ENCODE data around the gene GPR55.

Gene GPR55

DNA sequence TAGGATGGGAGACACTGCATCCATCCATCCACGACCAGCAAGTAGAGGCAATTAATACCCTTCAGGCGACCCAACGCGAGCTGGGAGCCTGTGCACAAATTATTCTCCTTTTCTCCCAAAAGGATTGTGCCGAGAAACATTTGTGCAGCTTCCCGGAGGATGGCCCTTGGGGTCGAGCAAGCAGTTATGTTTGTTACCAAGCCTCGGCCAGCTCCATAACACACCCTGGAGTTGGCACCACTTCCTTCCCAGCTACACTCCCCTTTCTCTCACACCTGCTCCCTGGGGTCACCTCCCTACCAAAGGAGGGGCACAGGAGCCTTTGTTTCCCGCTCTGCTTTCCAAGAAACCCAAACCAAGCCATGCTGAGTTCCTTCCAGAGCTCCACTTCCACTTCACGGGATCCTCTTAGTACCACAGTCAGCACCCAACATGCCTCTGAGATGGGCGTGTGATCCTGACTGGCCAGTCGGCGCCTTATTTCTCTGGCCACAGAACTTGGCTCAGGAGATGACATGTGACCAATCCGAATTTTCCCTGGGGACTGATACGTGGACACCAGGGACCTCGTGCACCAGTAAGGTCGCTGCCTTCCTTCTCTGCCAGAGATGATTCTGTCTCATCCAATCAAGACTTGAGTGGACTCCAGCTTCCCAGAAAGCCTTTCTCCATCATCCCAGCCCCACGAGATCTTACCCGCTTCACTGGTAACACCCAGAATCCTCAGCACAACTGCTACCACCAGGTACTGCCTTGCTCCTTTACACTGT lies 28.5 kb downstream of the GPR55 start:
- H4K20me1 ChIP-seq (ENCODE audit: insufficient read depth, low read length), result no peaks in the 10 kb centered on the region
- no peak overlapping the region for H3K27ac ChIP-seq (ENCODE audit: low read length)
- H3F3A ChIP-seq (ENCODE audit: insufficient read depth, low read length), result peaks cover 25% of the 10 kb centered on the region
- no peak for DNase-seq
- peaks cover 42% of the 10 kb centered on the region for H3K4me1 ChIP-seq (ENCODE audit: low read length)
- H2AFZ ChIP-seq (ENCODE audit: low read length), result no peak overlapping the region
- no peaks in the 10 kb centered on the region for H3K9me2 ChIP-seq (replicated peaks; ENCODE audit: insufficient read depth, low read length)
- H3K36me3 ChIP-seq (replicated peaks; ENCODE audit: insufficient read depth, low read length), result no peaks in the 10 kb centered on the region
- no peaks in the 10 kb centered on the region for H3K27me3 ChIP-seq (replicated peaks; ENCODE audit: insufficient read depth, low read length)
- no peaks in the 10 kb centered on the region for H3K9me3 ChIP-seq (replicated peaks; ENCODE audit: insufficient read depth, low read length)
- H3K4me2 ChIP-seq (ENCODE audit: low read depth, low read length), result no peak overlapping the region
- H3K4me3 ChIP-seq (ENCODE audit: low read length), result no peak overlapping the region
- TF ChIP-seq EZH2 (optimal IDR thresholded peaks at IDR 0.05; ENCODE audit: low read depth, low read length), result no peak
- no peak for TF ChIP-seq EZH2phosphoT487 (IDR thresholded peaks at IDR 0.05; ENCODE audit: low read length)
- TF ChIP-seq, protein P1, sequence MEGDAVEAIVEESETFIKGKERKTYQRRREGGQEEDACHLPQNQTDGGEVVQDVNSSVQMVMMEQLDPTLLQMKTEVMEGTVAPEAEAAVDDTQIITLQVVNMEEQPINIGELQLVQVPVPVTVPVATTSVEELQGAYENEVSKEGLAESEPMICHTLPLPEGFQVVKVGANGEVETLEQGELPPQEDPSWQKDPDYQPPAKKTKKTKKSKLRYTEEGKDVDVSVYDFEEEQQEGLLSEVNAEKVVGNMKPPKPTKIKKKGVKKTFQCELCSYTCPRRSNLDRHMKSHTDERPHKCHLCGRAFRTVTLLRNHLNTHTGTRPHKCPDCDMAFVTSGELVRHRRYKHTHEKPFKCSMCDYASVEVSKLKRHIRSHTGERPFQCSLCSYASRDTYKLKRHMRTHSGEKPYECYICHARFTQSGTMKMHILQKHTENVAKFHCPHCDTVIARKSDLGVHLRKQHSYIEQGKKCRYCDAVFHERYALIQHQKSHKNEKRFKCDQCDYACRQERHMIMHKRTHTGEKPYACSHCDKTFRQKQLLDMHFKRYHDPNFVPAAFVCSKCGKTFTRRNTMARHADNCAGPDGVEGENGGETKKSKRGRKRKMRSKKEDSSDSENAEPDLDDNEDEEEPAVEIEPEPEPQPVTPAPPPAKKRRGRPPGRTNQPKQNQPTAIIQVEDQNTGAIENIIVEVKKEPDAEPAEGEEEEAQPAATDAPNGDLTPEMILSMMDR (IDR thresholded peaks at IDR 0.05; ENCODE audit: low read length), result no peak
- peaks cover 11% of the 10 kb centered on the region for H3K79me2 ChIP-seq (ENCODE audit: low read length)
- no peak overlapping the region for H3K9ac ChIP-seq (ENCODE audit: low read length)

DNA sequence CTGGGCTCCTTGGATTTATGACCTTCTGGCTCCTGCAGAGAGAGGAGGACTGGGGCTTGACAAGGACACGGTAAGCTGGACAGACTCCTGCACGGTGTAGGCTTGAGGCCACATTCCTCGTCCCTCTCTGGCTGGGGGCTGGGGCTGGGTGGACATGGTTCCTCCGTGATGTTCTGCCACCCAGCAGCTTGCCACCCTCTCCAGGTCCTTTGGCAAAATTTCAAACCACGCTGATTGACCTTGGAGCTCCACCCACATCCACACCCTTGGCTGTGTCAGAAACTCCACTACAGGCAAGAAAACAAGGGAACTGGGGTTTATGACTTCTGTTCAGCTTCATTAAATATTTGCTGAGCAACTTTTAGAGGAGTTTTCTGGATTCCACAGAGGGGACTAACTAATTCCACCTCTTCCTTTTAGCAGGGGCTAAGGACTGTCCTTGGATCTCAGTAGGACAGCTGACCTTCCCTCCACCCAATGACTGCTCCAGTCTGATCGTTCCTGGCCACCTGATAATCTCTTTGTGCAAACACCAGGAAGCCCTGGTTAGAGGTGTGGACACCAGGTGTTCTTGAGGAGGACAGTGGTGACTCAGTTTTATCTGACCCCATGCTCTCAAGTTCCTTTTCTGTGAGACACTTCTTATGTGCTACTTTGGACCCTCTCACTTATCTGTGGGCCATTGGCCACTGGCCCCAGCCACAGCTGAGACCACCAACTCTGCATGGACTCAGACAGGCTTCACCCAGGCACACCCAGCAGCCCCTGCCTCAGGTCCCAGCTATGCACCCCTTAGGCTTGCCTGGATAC lies 29.3 kb downstream of the GPR55 start:
- 0 out of 2 replicates have a peak overlapping the region, but pooled peaks have one; percentile 31 for H2AFZ ChIP-seq (ENCODE audit: low read length)
- TF ChIP-seq EZH2phosphoT487 (IDR thresholded peaks at IDR 0.05; ENCODE audit: low read length) (no peak), EZH2 (optimal IDR thresholded peaks at IDR 0.05; ENCODE audit: low read depth, low read length) (no peak)
- TF ChIP-seq, protein P1 (IDR thresholded peaks at IDR 0.05; ENCODE audit: low read length), result no peak
- H3K27me3 ChIP-seq (replicated peaks; ENCODE audit: insufficient read depth, low read length), result no peaks in the 10 kb centered on the region
- H3K4me2 ChIP-seq (ENCODE audit: low read depth, low read length), result no peak overlapping the region
- peaks cover 50% of the 10 kb centered on the region for H3K4me1 ChIP-seq (ENCODE audit: low read length)
- H3K27ac ChIP-seq (ENCODE audit: low read length), result no peak overlapping the region
- H3K9ac ChIP-seq (ENCODE audit: low read length), result no peak overlapping the region
- H3K9me3 ChIP-seq (replicated peaks; ENCODE audit: insufficient read depth, low read length), result no peaks in the 10 kb centered on the region
- H3K36me3 ChIP-seq (replicated peaks; ENCODE audit: insufficient read depth, low read length), result no peaks in the 10 kb centered on the region
- H3K9me2 ChIP-seq (replicated peaks; ENCODE audit: insufficient read depth, low read length), result no peaks in the 10 kb centered on the region
- H3K79me2 ChIP-seq (ENCODE audit: low read length), result peaks cover 11% of the 10 kb centered on the region
- no peaks in the 10 kb centered on the region for H4K20me1 ChIP-seq (ENCODE audit: insufficient read depth, low read length)
- H3F3A ChIP-seq (ENCODE audit: insufficient read depth, low read length), result peaks cover 33% of the 10 kb centered on the region
- H3K4me3 ChIP-seq (ENCODE audit: low read length), result no peak overlapping the region
- no peak for DNase-seq

DNA sequence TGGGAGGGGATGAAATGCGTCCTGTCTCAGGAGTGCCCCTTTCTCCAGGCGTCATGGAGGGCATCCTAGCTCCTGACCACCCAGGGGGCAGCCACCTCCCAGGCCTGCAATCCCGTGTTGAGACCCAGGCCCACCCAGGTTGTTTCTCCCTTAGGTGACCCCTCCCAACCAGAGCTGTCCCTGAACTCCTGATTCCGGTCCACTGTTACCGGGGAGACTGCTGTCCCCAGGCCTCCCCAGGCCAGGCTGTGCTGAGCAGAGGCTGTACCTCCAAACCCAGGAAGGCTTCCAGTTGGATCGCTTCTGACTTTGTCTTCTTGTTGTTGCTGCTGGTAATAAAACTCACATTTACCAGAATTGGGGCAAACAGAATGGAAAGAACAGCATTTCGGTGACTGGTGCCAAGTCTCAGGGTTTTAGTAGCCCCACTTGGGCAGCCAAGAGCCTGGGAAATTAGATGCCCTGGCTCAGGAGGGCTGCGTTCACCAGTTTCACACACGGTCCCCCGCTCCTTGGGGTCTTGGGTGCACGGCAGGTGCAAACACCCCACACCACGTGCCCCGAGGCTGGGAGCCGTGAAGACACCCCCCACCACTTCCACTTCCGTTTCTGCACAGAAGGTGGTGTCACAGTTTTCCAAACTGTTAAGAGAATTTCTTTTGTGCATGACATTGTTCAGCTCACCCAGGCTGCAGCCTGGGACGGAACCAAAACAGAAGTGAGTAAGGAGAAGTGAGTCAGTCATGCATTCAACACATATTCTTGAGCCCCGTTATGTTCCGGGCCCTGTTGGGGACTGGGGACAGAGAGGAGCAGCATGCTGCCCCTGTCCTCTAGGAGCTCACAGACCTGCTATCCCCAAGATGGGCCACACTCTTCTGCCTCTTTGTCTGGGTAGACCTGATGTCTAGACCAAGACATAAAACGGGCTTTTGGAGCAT lies 30.9 kb downstream of the GPR55 start:
- H3K27me3 ChIP-seq (replicated peaks; ENCODE audit: insufficient read depth, low read length), result no peaks in the 10 kb centered on the region
- peaks cover 54% of the 10 kb centered on the region for H3K4me1 ChIP-seq (ENCODE audit: low read length)
- H4K20me1 ChIP-seq (ENCODE audit: insufficient read depth, low read length), result no peaks in the 10 kb centered on the region
- H3K79me2 ChIP-seq (ENCODE audit: low read length), result peaks cover 11% of the 10 kb centered on the region
- no peak for TF ChIP-seq EZH2 (optimal IDR thresholded peaks at IDR 0.05; ENCODE audit: low read depth, low read length)
- TF ChIP-seq, protein P1 (IDR thresholded peaks at IDR 0.05; ENCODE audit: low read length), result no peak
- no peak for TF ChIP-seq EZH2phosphoT487 (IDR thresholded peaks at IDR 0.05; ENCODE audit: low read length)
- peak overlapping the region; percentile 43 for H2AFZ ChIP-seq (ENCODE audit: low read length)
- peak overlapping the region; percentile 92 for H3K27ac ChIP-seq (ENCODE audit: low read length)
- peak overlapping the region; percentile 84 for H3K4me2 ChIP-seq (ENCODE audit: low read depth, low read length)
- peak overlapping the region; percentile 55 for H3K9ac ChIP-seq (ENCODE audit: low read length)
- peak; percentile 59 for DNase-seq
- peaks cover 36% of the 10 kb centered on the region for H3F3A ChIP-seq (ENCODE audit: insufficient read depth, low read length)
- peak overlapping the region; percentile 34 for H3K4me3 ChIP-seq (ENCODE audit: low read length)
- H3K9me3 ChIP-seq (replicated peaks; ENCODE audit: insufficient read depth, low read length), result no peaks in the 10 kb centered on the region
- H3K36me3 ChIP-seq (replicated peaks; ENCODE audit: insufficient read depth, low read length), result no peaks in the 10 kb centered on the region
- no peaks in the 10 kb centered on the region for H3K9me2 ChIP-seq (replicated peaks; ENCODE audit: insufficient read depth, low read length)
